ENCODE results near the gene RNF151.

GRCh38 chr16:1979271-1980029 lies 12.8 kb downstream of the RNF151 start:
- TF ChIP-seq POLR2AphosphoS5 (IDR thresholded peaks at IDR 0.05) (no peak), POLR2A (IDR thresholded peaks at IDR 0.05) (no peak)
- TF ChIP-seq, protein P1, sequence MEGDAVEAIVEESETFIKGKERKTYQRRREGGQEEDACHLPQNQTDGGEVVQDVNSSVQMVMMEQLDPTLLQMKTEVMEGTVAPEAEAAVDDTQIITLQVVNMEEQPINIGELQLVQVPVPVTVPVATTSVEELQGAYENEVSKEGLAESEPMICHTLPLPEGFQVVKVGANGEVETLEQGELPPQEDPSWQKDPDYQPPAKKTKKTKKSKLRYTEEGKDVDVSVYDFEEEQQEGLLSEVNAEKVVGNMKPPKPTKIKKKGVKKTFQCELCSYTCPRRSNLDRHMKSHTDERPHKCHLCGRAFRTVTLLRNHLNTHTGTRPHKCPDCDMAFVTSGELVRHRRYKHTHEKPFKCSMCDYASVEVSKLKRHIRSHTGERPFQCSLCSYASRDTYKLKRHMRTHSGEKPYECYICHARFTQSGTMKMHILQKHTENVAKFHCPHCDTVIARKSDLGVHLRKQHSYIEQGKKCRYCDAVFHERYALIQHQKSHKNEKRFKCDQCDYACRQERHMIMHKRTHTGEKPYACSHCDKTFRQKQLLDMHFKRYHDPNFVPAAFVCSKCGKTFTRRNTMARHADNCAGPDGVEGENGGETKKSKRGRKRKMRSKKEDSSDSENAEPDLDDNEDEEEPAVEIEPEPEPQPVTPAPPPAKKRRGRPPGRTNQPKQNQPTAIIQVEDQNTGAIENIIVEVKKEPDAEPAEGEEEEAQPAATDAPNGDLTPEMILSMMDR (IDR thresholded peaks at IDR 0.05), result no peak
